PC-9 (cell line): ENCODE results near the gene DOLPP1.

Source experiments
- CTCF ChIP-seq: fragments of 200-600 bp; sonication (generic); conservative IDR thresholded peaks from 2 replicates; pipeline ENCODE4 v1.6.1; 2017; ENCODE audit warnings: mixed run types, antibody characterized with exemption, mild to moderate bottlenecking, moderate library complexity
- EZH2 ChIP-seq: fragments of 200-600 bp; sonication (generic); IDR thresholded peaks from 2 replicates; pipeline ENCODE4 v1.8.0; 2017; ENCODE audit warnings: antibody characterized with exemption, low read depth

- no peak for TF ChIP-seq CTCF
- TF ChIP-seq EZH2 = no peak
These were observed 57.2 kb downstream of the DOLPP1 start for GRCh38 chr9:129138144-129138462.
